HG02938 (cell line): Measurements from ENCODE around the gene AUTS2.

Experiments
- ATAC-seq: cut with Tn5 transposase; IDR thresholded peaks from one replicate; pipeline ENCODE4 v1.9.1; 2021; ENCODE audit warnings: mild to moderate bottlenecking, moderate library complexity; ENCODE audit not compliant: unreplicated experiment

AUTS2 gene

DNA sequence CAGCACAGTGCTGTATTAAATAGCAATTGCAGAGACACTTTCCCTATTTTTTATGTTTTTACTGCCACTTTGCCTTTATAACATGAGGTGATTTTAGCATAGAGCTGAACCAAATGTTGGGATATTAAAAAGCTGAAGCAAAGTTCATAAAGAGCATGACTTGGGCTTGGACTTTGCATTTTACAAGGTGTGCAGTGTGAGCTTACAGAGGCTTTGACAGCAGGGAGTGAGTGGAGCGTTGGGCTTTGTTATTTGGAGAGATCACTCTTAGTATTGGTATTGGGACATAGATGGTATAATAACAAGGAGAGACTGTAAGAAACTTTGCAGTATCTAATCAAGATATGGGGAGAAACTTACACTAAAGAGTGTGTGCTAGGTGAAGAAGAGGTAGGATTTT, 449.1 kb downstream of the AUTS2 start:
- no peak for ATAC-seq

DNA sequence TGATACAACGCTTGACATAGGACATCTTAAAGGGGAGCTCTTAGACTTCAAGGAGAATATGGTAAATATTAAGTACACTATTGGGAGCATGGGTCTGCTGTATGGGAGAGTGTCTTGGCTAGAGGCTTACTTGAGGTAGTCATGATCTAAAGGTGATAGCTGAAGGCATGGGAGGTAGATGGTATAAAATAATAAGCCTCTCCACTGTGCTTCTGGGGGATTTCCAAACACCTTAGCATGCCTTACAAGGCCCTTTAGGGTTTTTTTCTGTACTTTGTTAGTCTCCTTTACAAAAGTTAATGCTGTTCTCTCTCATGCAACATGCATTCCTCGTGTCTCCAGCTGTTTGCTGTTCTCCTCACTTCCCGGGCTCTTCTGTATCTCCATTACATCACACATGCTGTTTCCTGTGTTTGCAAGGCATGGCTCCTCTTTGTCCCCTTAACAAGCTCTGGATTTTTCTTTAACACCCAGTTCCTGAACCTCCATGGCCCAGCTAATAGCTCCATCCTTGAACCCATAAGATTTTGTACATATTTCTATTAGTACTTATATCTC, 449.7 kb downstream of the AUTS2 start:
- ATAC-seq = no peak

DNA sequence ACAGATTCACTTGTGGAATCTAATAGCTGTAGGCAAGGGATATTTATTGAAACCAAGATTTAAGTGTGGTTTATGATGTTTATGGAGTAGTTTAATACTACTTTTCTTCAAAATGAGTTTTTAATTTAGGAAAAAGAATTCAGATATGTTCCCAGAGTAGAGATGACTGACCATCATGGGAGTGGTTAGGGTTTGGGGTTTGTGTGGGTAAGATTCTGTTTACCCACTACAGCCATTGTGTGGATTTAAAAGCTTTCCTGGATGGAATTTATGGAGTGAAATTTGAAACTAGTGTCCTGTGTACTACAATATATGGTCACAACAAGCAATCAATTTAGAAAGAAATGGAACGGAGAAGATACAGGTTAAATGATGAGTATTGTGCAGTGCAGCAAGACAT, 453.5 kb downstream of the AUTS2 start:
- no peak for ATAC-seq

DNA sequence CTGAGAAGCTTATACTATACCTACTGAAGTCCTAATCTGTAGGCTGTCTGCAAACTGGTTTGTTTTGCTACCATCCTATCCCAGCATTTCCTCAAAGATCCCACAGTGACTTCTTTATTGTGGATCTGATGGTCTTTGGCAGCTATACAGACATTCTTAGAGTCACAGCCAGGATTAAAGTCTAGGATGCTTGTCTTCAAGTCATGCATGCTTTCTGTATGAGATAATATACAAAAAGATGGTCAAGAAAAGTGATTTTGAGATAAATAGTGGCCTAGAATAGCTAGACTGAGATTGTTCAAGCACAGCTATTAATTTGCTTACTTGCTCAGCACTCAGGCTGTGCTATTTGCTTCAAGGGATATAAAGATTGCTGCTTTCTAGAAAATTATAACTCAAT, 454.4 kb downstream of the AUTS2 start:
- ATAC-seq = no peak

DNA sequence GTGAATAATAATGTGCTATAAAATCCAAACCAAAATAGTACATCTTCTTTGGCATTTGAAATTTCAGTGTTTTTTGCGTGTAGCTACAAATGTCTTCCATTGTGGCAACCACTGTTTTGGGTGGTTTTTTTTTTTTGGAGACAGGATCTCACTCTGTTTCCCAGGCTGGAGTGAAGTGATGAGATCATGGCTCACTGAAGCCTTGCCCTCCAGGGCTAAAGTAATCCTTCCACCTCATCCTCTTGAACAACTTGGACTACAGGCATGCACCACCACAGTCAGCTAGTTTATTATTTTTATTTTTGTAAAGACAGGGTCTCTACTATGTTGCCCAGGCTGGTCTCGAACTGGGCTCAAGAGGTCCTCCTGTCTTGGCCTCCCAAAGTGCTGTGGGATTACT, 455.1 kb downstream of the AUTS2 start:
- no peak for ATAC-seq

DNA sequence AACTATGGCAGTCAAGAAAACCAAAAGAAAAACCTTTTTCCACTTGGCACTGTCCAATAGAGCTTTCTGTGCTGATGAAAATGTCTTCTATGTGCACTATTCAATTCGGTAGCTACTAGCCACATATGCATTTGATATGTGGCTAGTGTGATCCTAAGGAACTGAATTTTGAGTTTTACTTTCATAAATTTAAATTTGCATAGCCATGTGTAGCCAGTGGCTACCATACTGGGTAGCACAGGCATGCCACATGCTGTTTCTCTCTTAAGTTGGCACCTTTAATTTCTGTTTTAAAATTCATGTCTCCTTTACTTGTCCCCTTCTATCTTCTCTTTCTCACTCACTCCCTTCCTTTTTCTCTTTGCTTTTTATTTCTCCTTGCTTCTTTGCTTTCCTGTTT, 455.7 kb downstream of the AUTS2 start:
- no peak for ATAC-seq

DNA sequence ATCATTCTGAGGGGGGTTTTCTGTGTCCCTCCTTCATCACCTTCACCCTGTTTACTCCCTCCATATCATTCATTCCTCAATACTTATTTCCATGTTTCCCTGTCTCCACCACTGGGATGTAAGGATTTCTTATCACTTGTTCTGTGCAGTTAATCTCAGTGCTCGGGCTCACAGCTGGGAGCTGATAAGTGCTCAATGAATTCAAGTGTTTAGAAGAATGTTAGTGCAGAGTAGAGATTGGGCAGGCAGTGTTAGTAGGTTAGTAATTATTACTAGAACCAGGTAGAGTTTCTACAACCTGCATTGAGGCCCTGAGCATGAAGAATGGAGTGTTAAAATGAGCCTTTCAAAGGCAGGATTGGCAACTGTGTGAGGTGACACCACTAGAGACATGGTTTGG, 458.1 kb downstream of the AUTS2 start:
- ATAC-seq = no peak

DNA sequence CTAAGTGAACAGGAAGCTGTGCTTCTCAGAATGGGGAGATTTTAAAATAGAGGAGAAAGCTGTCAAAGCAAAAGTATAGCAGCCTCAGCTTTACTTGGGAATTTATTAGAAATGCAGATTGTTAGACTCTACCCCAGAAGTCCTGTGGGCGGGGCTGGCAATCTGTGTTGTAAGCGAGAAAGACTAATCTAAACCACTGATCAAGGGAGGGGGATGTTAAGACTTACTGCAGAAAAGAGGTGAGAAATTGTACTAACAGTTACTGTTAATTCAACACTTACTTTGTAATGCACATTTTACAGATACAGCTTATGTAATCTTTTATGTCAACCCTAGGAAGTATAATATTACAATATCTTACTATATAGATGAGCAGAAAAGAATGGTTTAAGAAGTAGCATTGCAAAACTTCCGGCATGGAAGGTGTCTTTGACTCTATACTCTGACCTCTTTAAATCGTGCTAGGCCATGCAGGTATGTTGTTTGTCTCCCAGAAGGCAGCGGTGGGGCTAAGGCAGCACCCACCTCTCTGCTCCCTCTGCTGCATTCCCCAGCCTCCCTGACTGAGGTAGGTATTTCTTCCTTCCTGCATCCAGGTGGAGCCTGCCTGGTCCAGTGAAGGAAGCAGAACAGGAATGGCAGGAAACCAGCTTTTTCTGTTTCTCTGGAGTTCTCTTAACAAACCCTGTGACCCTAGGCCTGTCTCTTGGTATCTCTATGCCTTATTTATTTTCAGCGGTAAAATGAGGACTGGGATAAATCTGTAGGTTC, 462.2 kb downstream of the AUTS2 start:
- no peak for ATAC-seq

DNA sequence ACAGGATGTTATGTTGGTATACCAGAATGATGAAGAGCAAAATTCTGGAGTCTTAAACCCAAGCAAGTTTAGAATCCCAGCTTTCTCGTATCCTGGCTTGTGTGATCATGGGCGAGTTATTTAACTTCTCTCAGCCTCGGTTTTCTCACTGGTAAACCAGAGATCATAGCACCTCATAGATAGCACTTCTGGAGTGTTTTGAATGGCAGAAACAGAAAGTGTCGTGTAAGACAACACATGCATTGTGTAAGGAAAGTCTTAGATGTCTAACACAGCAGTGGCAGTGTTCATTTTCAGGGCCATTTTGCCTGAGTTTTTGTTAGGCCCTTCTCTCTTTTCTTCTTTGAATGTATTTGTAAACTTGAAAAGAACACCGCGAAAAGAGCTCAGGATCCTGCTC, 465.1 kb downstream of the AUTS2 start:
- no peak for ATAC-seq

DNA sequence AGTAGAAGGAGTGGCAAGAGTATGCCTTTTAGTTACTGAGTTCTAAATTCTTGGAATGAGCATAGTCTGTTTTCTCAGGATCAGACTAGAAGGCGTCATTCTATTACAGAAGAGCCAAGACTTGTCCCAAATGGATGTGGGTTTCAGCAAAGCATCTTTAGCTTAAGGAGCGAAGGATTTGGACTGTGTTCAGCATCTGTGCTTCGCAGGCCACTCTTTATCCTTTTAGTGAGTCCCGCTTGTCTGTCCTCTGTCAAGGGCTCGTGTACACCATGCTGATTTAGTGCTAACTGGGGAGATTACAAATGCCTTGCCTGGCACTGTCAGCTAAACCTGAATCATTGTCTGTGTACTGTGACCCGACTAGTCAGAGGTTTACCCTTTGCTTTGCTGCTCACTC, 465.7 kb downstream of the AUTS2 start:
- ATAC-seq = no peak

DNA sequence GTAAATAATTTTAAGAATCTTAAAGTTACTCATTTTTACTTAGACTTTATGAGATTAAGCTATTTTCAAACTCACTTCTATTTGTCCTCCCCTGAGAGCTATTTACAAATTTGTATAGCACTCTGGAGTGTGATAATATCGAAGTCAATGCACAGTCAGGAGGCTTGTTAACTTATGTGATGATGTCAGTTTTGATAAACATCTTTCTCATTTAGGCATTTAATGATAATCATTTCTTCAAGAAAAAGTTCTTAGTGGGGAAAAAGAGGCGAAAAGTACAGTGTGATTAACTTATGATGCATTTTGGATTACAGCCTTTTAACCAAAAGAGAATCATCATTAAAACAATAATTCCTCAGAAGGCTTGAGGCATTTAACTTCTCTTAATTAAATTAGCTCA, 468.6 kb downstream of the AUTS2 start:
- ATAC-seq = no peak

DNA sequence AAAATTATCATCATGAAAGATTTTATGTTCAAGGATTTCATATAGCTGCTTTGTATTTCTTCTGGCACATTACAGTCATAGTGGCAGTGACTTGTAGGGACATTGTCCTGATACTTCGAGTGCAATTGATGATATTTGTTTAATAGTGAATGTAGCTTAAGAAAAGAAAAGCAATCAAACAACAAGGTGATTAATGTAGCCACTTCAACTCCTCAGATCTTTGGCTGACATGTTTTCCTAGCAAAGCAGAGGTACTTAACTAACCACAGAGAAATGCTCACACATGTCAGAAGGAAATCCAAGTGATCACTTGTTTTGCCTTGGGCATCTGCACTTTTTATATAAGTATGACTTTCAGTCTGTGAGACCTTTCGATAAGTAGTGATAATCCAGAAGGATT, 470.3 kb downstream of the AUTS2 start:
- ATAC-seq = no peak

DNA sequence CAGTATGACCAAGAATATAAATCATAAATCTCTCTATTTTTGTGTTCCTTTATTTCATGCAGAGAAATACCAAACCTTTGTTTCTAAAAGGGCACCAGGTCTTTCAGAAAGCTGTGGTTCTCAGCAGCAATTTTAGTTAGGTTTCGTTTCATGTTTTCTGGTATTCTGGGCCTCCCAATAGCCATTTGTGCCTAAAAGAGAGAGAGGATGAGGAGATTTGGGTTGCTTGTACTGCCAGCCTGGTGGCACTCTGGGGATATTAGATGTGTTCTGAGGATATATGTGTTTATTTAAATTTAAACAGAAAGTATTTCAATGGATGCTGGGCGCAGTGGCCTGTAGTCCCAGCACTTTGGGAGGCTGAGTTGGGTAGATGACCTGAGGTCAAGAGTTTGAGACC, 471.7 kb downstream of the AUTS2 start:
- ATAC-seq = no peak

DNA sequence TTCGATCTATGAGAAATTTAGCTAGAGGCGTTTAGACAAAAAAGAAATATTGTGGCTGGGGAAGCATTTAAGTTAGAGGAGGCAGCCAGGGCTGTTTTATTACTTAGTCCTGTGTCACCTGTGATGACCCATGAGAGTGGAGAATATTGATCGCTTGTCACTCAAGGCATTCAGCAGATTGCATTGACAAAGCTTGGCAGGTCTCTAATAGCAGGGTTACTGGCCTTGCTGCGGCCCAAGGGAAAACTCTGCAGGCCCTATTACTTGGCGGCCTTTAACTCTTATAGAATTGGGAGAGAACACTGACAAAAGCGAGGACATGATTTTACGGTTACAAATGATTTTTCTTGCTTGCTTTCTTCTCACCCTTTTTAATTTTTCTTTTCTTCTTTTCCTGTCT, 473.5 kb downstream of the AUTS2 start:
- no peak for ATAC-seq

DNA sequence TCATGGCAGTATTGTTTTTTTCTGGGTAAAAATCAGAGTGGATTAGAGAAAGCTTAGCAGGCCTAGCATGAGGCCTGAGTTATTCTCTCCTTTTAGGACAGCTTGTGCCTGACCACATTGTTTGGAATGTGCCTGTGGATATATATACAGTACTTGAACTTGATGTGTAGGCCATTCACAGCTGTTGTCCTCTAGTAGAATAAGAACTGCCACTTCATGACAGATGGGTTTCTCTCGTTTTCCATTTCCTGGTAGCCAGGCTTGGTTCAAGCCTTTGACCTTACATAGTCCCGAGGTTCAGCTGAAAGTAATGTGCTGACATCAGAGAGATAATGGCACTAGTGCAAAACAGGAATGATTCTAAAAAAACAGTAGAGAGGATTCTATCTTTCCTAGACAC, 473.9 kb downstream of the AUTS2 start:
- no peak for ATAC-seq

DNA sequence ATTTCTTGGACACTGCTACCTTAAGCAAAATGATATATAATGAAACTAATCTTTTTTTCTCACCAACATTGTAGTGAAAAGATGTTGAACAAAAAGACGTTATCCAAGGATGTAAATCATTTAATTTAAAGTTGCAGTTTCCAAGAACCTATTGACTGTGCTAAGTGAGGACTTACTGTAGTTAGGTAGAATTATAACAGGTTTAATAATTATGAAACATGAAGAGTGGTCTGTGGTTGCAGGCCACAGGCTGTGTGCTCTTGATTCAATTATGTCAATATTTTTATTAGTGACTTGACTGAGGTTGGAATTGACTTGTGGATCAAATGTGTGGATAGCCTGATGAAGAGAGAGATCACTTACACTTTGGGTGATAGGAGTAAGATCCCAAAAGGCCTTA, 478.1 kb downstream of the AUTS2 start:
- ATAC-seq = no peak

DNA sequence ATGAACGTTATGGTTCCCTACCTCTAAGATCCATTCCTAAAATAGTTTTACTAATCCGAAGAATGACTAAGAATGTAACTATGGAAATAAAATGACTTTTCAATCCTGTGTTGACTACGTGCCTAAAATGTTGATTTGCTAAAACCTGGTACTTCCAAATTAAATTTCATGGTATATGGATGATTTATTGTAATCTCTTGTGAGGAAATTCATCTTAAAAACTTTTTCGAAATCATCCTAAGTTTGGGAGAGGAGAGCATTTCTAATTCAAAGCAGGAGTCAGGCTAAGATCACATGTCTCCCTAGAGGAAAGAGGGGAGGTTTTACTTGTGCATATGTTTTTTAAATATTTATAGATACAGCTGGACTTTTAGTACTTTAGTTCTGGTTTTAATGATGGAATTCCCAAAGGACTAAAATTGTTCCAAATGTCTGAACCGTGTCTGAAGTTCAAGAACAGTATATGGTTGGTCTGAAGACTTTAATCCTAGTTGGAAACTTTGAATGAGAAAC, 483.9 kb downstream of the AUTS2 start:
- no peak for ATAC-seq

DNA sequence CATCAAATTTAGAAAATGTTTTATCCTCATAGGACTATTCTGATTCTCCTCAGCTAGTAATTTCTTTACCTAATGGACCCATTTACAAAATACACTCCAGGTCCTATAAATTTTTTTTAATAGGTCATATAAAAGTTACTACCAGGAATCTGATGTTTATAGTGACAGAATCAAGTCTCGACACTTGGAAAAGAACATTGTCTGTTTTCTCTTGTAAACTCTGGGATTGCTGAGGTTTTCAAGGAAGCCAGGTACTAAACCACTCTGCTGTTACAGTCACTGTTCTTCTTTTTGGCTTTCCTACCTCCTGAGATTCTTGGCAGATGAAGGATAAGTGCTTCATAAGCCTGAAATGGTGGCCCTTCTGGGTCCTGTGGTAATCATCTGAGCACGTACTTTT, 493.1 kb downstream of the AUTS2 start:
- ATAC-seq = no peak

DNA sequence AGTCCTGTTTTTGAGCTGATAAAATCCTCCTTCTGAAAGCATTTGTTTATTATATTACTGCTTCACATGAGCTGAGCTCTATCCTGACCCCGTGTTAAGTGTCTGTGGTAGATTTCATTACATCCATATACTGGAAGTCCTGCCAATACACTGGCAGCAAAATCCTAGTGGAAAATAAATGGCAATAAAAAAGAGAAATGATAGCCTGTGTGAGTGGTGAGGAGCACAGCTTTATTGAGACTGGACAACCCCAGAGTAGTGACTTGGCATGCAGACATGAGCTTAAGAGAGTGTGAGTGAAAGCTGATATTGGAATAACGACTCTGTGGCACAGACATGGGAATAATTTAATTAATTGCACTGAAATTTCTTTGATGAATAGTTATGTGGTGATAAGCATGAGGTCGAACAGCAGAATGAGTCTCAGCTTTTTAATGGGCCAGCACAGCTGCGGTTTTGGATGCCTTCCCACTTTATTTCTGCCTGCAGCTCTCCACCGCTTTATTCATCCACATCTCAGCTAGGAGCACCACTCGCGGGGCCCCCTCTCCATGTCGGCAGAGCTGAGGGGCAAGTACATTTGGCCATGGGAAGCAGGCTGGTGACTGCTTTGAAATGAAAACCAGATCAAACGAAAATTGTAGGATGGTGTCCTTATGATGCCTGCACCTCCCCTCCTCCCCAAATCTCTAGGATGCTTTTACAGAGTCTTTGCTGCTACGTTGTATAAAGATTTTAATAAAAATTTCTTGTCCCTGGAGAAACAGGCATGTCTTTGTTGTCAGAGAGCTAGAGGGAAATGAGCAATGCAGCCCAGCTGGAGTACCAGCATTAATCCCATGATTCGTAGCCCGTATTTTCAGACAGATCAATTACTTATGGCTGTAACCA, 494.3 kb downstream of the AUTS2 start:
- no peak for ATAC-seq

DNA sequence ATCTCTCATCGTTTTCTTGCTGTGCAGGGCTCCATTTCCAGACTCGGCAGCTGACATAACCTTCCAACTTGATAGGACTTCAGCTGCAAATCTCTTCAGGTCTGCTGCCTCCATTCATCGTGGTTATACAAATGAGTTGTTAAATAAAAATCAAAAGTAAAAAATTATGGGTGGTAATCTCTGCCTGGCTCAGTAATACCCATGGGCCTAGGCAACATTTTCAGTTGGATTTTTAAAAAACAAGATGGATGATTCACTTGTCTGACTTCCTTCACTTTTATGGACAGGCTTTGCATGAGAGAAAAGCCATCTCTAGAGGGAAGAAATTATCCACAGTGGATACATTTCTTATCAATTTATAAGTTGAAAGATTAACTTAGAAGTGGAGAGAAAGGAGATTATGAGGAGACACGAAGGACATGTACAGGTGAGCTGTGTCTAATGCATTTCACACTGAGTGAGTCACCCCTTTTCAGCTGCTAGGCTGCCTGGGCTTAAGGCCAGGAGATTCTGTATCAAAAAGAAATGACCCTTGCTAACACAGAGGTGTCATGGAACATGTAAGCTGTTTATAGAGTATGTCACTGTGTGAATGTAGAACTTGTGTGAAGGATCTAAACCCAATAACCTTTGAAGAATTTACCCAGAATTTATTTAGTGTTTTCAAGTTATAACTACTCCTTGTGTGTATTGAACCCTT, 495.1 kb downstream of the AUTS2 start:
- no peak for ATAC-seq

DNA sequence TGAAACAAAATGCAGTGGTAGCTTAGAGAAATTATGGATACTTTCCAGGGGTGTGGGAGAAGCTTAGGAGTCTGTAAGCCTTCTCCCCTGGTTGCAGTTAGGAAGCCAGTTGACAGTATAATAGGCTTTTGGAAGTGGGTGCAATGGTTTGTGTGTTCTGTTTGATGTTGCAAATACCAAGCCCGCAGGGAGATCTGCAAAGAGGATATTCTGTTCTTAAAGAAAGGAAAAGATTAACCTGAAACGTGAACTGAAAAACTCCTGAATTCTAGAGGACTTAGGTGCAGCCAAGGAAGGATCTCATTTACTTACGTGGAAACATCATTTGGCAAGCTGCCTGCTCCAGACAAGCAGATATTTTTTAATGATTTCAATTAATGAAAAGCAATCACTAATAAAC, 496.6 kb downstream of the AUTS2 start:
- ATAC-seq = no peak
